ENCODE measurements around the gene SCRN2. TPM values are rescaled to one million over a fixed set of nuclear protein-coding genes. Genes with fewer than 3 reads are reported as not detected.

Gene SCRN2
- total and polyA plus RNA-seq, 2 of the 13 experiments (the other 11 are each of a cell fraction or from before 2014, with no cell fraction given): 21.7 to 29.5 TPM

- TF ChIP-seq ZNF639 (CRISPR knock-in tag; conservative IDR thresholded peaks at IDR 0.05) (no peak), ZFP36L2 (CRISPR knock-in tag; IDR thresholded peaks at IDR 0.05) (no peak), HES4 (CRISPR knock-in tag; IDR thresholded peaks at IDR 0.05; ENCODE audit: borderline replicate concordance) (no peak), ZNF878 (CRISPR knock-in tag; IDR thresholded peaks at IDR 0.05) (no peak), PRMT3 (CRISPR knock-in tag; IDR thresholded peaks at IDR 0.05; ENCODE audit: borderline replicate concordance, low read depth) (no peak), DNMT3B (CRISPR knock-in tag; conservative IDR thresholded peaks at IDR 0.05) (no peak)
- TF ChIP-seq, protein P1, sequence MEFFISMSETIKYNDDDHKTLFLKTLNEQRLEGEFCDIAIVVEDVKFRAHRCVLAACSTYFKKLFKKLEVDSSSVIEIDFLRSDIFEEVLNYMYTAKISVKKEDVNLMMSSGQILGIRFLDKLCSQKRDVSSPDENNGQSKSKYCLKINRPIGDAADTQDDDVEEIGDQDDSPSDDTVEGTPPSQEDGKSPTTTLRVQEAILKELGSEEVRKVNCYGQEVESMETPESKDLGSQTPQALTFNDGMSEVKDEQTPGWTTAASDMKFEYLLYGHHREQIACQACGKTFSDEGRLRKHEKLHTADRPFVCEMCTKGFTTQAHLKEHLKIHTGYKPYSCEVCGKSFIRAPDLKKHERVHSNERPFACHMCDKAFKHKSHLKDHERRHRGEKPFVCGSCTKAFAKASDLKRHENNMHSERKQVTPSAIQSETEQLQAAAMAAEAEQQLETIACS (CRISPR knock-in tag; IDR thresholded peaks at IDR 0.05): no peak
- TF ChIP-seq, protein P2, sequence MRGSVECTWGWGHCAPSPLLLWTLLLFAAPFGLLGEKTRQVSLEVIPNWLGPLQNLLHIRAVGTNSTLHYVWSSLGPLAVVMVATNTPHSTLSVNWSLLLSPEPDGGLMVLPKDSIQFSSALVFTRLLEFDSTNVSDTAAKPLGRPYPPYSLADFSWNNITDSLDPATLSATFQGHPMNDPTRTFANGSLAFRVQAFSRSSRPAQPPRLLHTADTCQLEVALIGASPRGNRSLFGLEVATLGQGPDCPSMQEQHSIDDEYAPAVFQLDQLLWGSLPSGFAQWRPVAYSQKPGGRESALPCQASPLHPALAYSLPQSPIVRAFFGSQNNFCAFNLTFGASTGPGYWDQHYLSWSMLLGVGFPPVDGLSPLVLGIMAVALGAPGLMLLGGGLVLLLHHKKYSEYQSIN (CRISPR knock-in tag; IDR thresholded peaks at IDR 0.05; ENCODE audit: borderline replicate concordance): no peak
These were observed 12.5 kb upstream of the SCRN2 start (continued) for GRCh38 chr17:47853616-47854015.

All from HepG2 (cell line).